HEK293T (cell line): ENCODE data around the gene SPPL3.

Experiments
- BHLHE40 ChIP-seq: fragments of 450-650 bp; IDR thresholded peaks from 2 replicates; pipeline ENCODE4 v1.6.1; 2016; ENCODE audit warnings: mild to moderate bottlenecking, moderate library complexity, borderline replicate concordance
- ELF4 ChIP-seq: fragments of 450-650 bp; IDR thresholded peaks from 2 replicates; pipeline ENCODE4 v1.6.1; 2017; ENCODE audit warnings: antibody characterized with exemption
- L3MBTL2 ChIP-seq: fragments of 450-650 bp; conservative IDR thresholded peaks from 2 replicates; pipeline ENCODE4 v1.6.1; 2016; ENCODE audit warnings: mild to moderate bottlenecking
- LEF1 ChIP-seq: fragments of 450-650 bp; IDR thresholded peaks from 2 replicates; pipeline ENCODE4 v1.6.1; 2017; ENCODE audit warnings: mild to moderate bottlenecking, borderline replicate concordance
- NFRKB ChIP-seq: fragments of 450-650 bp; IDR thresholded peaks from 2 replicates; pipeline ENCODE4 v1.6.1; 2016; ENCODE audit warnings: mild to moderate bottlenecking, moderate library complexity
- TARDBP ChIP-seq: fragments of 450-650 bp; IDR thresholded peaks from 2 replicates; pipeline ENCODE4 v1.6.1; 2016
- TF ChIP-seq, protein P1 (sequence below): fragments of 450-650 bp; IDR thresholded peaks from 2 replicates; pipeline ENCODE4 v1.6.1; 2016

DNA sequence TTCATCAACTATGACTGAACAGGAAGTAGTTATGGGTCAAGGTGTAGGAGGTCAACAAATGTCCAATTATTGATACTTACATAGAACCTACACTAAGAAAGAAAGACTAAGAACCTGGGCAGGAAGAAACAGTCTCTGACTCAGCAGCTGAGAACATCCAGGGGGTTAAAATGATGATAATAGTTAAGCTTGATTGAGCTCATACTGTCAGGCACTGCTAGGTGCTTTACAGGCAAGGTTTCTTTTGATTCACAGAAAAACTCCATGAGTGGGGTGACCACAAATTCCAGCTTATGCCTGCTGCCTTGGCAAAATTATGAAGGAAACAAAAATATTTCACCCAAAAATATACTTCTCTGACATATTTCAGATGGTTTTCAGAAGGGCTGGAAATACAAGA is 103.5 kb downstream of the SPPL3 start:
- TF ChIP-seq NFRKB: no peak
- TF ChIP-seq L3MBTL2: no peak
- TF ChIP-seq LEF1: no peak
- TF ChIP-seq TARDBP: no peak
- TF ChIP-seq ELF4: no peak
- TF ChIP-seq, protein P1, sequence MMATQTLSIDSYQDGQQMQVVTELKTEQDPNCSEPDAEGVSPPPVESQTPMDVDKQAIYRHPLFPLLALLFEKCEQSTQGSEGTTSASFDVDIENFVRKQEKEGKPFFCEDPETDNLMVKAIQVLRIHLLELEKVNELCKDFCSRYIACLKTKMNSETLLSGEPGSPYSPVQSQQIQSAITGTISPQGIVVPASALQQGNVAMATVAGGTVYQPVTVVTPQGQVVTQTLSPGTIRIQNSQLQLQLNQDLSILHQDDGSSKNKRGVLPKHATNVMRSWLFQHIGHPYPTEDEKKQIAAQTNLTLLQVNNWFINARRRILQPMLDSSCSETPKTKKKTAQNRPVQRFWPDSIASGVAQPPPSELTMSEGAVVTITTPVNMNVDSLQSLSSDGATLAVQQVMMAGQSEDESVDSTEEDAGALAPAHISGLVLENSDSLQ: no peak
- no peak for TF ChIP-seq BHLHE40
